Stimulated activated CD8-positive, alpha-beta memory T cell treated with anti-CD3 and anti-CD28 coated beads, Interleukin-2, amount 100 ng/mL, for 48 hours (primary cell): ENCODE measurements around the gene DOCK8.

ENCODE experiments used
- DNase-seq, 2 donors: peaks; one replicate each; pipeline ENCODE4 v3.0.0-alpha.2; 2020; ENCODE audit warnings: low read depth in 2 of 2

Gene DOCK8

DNA sequence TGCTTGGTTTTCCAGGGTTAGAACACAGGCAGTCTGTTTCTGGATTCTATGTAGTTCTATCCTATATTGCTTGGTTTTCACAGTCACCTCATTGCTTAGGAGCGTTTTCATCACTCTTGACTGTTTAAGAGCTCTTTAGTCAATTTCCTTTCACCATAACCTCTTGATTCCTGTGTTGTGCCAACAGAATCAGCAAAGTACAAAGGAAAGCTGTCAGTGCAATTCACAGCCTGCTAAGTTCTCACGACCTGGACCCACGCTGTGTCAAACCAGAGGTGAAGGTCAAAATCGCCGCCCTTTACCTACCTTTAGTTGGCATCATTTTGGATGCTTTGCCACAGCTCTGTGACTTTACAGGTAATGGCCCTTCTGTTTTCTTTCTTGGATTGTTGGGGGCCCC is 199.9 kb downstream of the DOCK8 start:
- DNase-seq = no peak

DNA sequence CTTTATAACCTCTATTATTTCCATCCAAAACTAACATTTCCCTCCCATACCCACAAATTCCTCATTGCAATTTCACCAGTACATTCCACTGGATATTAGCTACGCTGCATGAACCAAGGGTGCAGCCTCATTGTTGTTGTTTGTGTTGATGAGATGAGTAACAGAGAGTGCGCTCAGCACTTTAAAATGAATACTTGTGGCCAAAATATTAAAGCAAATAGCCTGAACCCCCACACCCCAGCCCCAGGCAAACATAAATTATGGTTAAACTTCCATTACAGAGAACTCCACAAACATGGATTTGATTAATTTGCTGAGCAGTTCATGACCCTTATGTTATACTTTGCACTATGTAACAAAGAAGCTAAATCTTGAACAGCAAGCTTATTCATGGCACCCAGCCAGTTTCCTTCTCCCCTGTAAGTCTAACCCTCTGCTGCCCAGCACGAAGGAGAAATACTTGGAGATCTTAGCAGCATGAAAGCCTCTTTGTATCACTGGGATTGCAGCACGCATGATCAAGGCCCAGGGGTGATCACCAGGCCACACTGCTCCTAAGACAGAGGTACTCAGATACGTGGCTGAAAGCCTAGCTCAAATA is 205.0 kb downstream of the DOCK8 start:
- DNase-seq = no peak

DNA sequence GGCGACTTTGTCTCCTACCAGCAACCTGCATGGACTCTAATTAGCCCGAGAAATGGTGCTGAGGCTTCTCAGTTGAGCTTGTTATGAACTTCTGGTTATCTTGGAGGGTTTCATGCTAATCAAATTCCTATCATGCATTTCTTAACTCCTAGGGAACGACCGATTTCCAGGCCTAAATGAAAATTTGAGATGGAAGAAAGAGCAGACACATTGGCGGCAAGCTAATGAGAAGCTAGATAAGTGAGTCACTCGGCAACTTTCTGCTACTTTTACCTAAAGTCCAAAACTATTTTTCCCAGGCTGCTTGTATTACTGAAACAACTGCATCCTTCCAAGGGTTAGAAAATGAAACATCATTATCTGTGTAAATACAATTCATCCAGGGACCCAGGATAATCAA is 207.2 kb downstream of the DOCK8 start:
- no peak for DNase-seq

DNA sequence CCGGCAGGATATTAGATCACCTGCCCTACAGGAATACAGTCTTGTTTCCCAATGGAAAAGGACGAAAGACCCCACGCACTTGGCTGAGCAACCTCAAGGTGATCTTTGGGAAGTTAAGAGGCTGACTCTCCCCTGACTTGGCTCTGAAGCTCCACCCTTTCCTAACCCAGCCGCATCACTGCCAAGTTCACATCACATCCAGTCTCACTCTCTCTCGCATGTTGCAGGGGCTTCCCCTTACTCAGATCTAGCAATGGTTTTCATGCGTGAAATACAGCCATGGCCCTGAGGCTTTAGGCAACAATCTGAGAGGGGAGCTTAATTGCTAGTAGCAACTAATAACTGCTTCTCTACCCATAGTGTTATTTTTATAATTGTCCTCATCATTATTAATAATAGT is 211.6 kb downstream of the DOCK8 start:
- no peak for DNase-seq

DNA sequence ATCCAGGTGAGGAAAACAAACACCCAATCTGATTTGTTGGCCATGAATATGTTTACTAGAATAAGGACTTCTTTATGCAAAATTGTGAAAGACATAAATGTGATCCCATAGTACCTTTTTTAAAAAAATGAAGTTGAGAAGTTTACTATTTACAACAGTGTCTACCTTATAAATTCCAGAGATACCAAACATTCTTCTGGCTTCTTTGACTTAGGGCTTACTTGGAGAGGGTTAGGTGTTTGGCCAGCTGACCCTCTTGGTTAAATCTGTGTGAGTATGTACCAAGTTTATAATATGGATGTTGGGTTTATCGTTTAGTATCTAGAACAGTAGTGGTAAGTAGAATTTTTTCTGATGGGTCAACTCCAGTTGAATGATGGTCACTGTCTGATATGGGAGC is 212.3 kb downstream of the DOCK8 start:
- DNase-seq = no peak

DNA sequence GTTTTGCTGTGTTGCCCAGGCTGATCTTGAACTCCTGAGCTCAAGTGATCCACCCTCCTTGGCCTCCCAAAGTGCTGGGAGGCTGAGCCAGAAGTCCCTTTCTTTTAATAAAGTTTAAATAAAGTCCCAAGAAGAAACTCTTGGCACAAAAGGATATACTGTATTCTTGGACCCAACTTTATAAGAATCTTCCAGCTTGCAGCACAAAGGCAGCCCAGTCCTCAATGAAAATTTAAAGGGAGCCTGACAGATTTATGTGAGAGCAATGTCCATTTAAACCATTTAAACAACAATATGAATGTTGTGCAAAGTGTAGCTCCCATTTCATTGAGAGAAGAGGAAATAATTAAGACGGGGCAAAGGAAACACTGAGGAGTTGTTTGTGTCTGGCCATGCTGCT is 217.0 kb downstream of the DOCK8 start:
- DNase-seq = no peak

DNA sequence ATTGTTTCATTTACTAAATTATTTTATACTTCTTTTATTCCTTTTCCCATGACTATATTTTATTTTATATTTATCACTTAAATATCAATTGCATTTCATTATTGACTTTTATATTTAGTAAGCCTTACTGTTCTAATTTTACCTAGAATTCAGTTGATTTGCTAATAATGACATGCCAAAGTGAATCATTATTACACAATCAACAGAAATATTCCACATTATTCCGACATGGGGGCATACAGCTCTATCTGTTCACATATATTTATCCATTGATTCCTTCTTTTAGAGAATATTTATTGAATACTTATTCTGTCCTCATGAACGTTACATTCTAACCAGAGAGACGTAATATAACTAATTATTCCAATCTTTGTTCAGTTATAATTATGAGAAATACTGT is 221.8 kb downstream of the DOCK8 start:
- no peak for DNase-seq

DNA sequence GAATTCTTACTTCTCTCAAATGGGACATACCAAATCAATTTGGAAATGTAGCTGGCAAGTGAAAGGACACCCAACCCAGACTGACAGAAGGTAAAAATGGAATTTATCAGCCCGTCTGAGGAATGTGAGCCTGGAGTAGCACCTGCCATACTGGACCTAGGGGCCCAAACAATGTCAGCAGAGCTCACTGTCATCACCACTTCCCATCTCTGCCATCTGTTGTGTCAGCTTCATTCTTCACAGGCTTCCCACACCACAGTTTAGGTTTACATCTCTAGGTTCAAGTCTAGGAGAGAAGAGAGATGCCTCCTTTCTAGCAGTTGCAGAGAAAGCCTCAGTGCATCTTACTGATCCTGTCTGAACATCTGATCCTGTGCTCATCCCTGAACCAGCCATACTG is 222.4 kb downstream of the DOCK8 start:
- DNase-seq = no peak

DNA sequence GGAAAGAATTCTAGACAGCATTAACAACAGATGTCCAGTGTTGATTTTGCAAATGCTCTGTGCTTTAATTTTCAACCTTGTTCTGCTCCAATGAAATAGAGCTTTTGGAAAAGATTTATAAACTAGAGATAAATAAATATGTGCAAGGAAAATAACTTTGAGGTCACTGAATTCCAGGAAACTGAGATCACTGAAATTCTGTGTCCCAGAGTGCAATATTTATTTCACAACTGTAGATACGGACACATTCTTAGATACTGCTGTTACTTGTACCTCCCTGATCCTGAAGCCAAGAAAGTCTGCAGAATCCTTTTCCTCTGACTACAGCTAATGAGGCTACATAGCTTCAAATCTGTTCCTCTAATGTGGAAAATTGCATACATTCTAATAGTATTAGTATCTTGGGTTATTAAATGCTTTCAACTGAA is 222.9 kb downstream of the DOCK8 start:
- DNase-seq = no peak

DNA sequence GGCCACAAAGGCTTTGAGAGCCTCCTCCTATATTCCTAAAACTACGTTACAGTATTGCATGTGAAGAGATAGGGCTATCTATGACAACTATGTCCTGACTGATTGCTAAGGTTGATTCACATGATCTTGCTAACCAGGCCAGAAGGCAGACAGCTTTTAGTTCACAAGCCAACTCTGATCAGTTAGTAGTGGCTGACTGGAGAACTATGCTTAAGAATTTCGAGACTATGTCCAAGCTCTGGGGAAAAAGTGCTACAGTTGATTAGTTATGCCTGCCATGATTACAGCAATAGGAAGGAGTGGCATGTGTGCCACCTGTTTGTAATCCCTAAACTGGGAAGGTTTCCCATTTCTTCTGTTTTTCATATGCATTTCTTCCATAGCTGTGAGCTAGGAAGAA is 223.4 kb downstream of the DOCK8 start:
- DNase-seq = no peak

DNA sequence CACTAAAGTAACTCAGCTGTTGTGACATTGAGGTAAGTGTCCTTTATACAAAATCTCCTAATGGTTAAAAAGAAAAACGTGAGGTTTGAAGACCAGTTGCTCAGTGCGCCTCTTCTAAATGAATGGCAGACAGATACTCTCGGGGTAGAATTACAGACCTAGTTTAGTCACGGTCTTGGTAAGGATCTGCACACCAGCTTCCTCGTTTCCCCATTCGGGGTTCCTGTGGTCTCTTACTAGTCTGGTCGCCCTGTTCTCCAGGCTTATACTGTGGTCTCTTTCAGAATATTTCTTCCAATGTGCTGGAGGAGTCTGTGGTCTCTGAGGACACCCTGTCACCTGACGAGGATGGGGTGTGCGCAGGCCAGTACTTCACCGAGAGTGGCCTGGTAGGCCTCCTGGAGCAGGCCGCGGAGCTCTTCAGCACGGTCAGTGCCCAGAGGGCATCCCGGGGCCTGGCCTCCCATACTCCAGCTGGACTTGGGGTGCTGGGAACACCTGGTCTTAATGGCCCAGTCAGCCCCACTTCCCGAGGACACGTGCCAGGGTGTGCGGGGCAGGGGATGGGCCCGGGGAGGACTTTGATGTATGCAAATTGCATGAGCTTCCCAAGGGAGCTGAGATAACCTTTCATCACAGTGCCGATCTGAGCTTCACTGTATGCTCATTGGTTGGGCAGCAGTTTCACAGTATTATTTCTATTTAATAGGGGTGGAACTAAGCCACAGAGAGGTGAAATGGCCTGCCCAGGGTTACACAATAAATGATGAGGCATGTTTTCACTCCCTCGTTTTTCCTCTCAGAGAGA is 224.5 kb downstream of the DOCK8 start:
- no peak for DNase-seq

DNA sequence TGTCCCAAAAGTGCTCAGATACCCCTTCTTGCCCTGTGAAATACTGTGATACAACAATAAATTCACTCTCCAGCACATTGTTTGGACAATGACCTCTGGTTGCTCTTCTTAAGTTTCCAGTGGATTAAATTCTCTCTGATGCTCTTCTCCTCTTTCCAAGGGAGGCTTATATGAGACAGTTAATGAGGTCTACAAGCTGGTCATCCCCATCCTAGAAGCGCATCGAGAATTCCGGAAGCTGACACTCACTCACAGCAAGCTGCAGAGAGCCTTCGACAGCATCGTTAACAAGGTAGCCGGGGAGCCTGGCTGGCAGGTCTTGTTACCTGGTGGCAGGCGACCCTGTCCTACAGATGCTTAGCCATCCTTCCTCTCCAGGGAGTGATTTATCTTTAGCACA is 226.5 kb downstream of the DOCK8 start:
- DNase-seq = no peak

DNA sequence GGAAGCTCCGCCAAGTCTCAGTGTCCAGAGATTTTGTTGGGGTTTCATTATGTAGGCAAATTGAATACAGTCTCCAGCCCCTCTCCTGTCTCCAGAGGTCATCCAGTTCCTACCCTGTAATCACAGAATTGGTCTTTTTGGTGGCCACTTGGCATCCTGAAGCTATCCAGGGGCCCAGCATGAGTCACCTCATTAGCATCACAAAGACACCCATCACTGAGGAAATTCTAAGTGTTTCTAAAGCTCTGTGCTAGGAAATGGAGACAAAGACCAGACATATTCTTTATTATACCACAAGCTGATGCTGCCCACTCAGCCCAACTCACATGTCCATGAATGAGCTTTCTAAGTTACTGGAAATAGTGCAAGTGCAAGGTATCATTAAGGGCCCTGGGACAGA is 229.9 kb downstream of the DOCK8 start:
- no peak for DNase-seq

DNA sequence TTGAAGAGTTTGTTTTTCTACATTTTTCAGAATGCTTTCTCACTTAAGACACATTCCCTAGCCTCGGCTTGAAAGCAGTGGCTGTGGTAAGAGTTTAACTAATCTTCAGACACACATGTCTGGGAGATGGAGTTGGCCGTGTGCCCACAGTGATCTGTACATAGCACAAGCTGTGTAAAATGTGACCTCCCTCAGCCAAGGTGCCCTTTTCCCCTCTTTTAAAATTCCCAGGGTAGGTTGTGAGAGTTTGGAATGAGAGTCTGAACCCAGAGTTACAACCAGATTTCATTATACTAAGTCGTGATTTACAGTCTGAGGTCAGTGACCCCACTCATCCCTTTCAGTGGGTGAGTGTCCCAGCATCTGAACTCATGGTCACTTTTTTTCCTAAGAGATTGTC is 230.4 kb downstream of the DOCK8 start:
- no peak for DNase-seq

DNA sequence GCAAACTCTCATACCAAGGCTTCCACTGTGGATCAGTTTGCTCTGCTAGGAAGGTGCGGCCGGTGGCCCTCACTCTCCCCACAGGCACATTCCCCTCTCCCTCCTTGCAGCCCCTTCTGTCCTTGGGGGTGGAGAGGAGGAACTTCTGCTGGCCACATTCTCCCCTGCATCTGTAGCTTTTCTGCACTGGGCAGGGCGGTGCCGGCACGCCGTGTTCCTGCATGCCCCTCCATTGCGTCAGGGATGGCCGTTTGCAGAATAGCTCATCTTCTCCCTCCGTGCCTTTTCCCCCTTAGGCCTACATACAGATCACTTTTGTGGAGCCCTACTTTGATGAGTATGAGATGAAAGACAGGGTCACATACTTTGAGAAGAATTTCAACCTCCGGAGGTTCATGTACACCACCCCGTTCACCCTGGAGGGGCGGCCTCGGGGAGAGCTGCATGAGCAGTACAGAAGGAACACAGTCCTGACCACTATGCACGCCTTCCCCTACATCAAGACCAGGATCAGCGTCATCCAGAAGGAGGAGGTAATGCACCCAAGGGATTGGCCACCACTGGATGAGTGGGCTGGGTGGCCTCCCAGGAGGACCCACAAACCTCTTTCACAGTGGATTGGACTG is 231.5 kb downstream of the DOCK8 start:
- no peak for DNase-seq

DNA sequence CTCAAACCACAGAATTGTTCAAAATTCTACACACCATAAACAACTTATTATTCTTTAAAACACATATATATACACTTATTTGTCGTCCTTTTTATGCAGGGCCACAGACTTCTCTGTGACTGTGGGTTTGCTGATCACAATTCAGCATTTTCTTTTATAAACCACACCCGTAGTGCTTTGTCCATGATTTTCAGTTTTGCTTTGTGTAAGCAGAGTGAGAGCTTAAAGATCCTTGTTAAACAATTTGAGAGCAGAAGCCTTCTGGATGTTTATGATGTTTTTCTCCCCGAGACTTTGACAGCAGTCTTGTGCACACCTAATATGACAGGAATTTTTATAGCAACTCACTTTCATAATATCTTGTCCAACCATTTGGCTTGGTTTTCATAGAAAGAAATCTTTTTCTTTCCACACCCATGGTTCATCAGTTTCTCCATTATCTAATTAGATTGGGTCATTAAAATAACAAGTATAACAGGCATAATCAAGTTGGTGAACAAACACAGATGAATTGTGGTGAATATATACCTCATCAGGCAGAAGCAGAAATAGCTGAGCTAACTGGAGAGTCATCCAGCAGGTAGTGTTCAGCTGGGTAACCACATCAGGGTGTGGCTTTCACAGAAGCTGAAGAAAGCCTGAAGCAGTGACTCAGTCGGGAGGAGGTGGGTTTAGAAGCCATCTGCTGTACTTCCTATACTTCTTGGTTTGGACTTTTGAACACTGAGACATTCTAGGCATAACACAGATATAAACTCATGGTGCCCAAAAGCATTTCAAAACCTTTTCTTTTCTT is 232.8 kb downstream of the DOCK8 start:
- peak; percentile 24 to 26 for DNase-seq

DNA sequence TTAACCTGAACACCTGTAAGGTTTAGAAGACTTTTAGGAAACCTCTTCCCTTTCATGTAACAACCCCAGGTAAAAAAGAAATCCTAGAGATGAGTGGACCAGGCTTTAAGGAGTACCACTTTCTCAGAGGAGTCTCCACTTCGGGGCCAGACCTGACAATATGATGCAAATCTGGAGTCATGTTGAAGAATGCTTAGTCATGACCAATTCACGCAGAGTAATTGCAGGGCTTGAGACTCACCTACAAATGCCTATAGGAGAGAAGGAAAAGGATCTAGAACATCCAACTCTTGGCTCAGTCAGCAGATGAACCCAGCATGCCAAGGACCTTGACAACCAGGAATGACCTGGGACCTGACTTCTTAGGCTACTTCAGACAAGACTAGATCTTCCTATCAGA is 235.4 kb downstream of the DOCK8 start:
- DNase-seq = no peak

DNA sequence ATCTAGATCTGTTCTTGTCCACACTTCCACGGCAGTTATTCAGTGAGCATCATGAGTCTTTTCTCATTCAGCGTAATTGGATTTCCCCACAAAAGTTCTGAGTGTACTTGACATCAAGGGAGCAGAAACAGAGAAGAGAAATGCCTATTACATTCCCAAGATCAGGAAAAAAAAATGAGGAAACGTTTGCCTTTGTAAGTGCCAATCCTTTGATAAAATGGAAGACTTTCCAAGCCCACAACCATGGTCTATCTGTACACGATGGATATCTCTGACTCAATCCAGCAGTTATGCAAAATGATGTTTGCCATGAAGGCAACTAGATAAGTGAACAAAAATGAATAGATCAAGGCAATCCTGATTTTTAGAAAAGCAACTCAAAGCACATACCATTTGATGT is 235.9 kb downstream of the DOCK8 start:
- no peak for DNase-seq

DNA sequence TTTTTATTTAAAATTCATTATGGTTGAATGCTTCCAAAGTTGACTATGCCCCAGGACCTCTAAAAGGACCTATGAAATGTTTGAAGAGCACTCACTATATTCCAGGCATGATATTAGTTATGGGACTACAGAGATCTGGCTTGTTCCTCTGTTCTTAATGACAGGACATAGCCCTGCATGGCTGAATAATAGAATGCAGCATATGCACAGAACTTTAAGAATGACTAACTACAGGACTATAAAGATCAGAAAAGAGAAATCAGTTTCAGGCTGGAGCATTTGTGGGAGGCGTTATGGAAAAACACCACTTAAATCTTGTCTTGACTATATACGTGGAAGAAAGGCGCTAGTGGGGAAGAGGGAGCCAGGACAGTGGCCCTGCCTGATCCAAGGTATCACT is 239.2 kb downstream of the DOCK8 start:
- DNase-seq = no peak

DNA sequence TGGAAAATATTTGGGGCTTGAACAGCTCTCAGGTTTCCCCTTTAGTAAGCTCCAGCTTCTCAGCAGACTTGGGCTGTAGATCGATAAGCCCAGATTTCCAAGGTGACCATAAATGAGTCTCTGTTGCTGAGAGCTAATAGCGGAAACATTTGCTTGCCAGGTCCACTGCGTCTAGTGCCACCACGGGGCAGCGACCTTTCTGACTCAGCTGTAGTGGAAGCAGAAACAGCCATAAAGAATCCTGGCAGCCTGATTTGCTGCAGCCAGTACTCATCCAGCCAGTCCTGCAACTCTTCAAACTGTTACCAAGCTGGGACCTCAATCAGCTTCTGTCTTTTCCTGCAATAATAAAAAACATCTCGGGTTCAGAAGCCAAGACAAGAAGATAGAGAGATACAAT is 241.7 kb downstream of the DOCK8 start:
- no peak for DNase-seq

DNA sequence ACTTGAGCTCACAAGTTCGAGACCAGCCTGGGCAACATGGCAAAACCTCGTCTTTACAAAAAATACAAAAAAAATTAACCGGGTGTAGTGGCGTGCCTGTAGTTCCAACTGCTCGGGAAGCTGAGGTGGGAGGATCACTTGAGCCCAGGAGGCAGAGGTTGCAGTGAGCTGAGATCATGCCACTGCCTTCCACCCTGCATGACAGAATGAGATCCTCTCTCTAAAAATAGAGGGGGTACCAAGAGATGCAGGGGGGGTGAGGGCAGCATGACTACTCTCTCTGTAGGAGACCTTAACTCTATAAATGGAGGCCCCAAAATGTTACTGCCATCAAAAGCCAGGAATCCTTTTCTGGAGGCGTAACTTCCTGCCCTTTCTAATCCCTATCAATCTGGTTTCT is 243.9 kb downstream of the DOCK8 start:
- no peak for DNase-seq
